ENCODE data around the gene GRAMD1B.
"Not testable (repeated sequence)": the region's sequence is repeated elsewhere in the genome, so short reads cannot be mapped to it uniquely, and the experiment has no call there.

The GRAMD1B gene

DNA sequence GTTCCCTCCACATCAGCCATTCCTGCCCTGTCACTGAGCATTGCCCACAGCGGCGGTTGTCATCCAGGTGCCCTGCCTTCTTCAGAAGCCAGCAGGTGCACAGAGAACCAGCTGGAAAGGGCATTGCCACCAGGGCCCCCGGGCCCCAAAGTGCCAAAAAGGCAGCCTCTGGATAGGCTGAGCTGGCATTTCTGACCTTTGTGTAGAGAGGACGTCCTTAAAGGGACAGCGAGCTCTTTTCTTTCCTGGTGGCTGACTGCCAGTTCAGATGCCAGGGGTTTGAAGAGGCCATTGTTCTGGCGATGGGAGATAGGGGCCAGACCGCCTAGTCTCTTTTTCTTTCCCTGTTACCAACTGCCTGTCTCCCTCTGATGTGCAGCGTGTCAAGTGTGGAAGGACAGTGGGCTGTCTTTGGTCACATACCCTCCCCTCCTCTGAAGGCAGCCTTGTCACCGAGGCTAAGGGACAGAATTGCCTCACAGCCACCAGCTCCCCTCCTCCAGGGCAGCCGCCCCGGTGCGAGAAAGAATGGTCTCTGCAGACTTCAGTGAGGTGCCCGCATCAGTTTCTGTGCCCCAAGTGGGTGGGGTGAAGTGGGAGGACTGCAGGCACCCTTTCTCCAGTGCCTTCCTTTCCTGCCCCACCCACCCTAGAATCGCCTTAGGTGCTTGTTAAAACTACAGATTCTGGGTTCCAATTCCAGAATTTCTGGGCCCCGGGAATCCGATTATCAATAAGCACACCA lies 114.7 kb downstream of the GRAMD1B start:
- no peak for DNase-seq

GRCh38 chr11:123545726-123546270 lies 115.7 kb downstream of the GRAMD1B start:
- DNase-seq, result no peak

DNA sequence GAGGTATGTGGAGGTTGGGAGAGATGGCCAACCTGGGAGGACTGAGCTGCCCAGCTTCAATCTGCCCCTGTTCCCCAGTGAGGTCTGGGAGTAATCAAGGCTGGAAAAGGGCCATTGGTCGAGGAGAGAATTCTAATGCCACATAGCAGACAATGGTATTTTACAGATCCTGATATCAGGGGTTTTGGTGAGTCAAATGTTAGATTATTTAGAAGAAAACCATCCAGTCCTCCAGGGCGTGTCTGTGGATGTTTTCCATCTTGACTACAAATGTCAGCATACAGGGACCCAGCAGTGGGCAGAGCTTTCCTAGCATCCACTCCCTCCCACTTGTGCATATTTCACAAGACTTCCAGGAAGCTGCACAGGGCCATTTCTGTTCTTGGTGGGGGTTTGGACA lies 116.4 kb downstream of the GRAMD1B start:
- no peak for DNase-seq

DNA sequence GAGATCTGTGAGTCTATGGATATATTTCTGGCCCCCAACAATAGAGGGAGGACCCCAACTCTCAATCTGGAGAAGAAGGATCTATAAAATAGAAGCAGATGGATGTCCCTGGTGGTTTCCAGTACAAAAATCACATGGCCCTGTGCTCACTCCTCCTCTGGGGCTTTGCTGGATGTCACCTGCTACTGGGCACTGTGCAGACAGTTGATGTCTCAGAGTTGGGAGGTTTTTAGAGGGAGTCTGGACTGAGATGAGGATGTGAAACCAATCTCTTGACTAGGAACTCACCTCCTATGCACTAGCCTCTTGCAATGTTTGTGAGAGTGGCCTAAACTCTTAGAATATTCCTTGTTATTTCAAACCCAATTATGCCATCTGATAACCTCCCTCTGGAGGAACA lies 117.1 kb downstream of the GRAMD1B start:
- no peak for DNase-seq

DNA sequence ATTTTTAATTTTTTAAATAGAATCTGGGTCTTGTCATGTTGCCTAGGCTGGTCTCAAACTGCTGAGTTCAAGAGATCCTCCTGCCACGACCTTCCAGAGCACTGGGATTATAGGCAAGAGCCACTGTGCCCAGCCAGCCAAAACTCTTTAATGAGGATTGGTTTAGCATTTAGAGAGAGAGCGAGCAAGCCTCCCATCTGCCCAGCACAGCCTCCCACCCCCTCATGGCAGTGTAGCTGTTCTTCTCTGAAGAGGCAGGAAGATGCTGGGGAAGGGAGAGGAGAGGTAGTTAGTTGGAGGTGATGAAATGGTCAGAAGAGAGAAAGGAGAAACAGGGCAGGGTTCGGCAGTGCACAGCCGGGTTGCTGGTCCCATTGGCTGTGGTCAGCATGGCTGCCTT lies 118.7 kb downstream of the GRAMD1B start:
- no peak for DNase-seq

GRCh38 chr11:123549926-123550917 lies 120.2 kb downstream of the GRAMD1B start:
- DNase-seq, result no peak

DNA sequence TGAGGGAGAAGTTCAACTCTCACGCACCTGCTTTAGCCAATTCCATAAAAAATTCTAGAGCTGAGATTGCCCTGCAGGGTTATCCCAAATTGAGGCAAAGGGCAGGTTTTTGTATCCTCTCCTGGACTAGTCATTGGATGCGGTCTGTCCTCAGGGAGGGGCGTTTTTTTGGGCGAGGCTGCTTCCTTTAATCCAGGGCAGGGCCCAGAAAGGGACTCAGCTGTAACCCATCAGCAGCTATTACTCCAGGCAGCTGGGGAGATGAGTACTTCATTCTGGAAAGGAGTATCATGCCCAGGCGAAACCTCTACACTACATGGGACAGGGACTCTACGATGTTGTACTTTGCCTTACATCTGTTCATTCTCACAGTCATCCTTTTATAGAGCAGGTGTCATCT lies 121.0 kb downstream of the GRAMD1B start:
- no peak for DNase-seq

DNA sequence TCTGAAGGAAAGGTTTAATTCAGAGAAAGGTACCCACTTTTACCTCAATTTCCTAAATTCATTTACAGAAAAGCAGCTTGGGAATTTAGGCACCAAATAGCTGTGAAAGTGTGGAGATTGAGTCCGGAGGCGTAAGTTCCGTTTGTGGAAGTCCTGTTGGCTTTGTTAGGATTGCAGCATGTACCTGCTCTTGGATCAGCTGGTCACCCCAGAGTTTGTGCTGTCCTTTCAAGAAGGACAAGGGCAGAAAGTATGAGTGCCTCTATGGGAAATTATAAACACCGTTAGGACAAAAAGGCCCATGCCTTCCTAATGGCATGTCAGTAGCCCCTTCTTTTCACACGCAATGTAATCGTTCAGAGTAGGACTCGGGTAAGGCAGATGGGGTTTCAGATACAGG lies 126.6 kb downstream of the GRAMD1B start:
- DNase-seq, result no peak

DNA sequence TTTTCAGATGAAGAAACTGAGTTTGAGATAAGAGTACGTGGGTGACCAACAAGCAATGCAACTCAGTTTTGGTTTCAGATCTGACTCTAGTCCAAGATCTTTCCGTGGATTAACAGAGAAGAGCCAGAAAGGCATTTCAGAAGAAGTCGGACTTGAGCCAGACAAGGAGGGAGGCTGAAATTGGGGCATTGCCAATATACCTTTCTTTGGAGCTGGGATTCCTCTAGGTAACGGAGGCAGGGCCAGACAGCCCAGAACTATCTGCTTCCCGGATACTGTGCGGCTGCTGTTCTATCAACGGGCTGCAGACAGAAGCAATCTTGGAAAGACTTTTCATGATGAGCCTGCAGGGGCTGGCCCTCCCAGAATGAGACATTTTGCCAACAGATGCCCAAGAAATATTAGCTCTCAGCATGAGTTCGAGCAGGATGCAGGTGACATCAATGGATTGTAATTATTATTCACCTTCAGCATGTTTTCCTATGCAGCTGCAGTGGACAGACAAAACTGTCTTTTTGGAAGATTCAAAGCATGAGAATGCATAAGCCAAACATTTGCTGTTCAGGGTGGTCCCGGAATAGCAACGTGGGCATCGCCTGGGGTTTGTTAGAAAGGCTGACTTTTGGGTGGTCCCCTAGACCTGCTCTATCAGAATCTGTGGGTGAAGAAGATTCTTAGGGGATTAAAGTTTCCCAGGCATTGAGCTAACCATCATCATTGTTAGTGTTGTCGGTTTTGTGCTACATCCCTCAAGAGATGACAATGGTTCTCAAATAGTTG lies 128.7 kb downstream of the GRAMD1B start:
- DNase-seq, result no peak

- DNase-seq, result no peak
These were observed 129.5 kb downstream of the GRAMD1B start for GRCh38 chr11:123559523-123559955.

- DNase-seq, result peak; percentile 43
These were observed 129.9 kb downstream of the GRAMD1B start for GRCh38 chr11:123560006-123560405.

DNA sequence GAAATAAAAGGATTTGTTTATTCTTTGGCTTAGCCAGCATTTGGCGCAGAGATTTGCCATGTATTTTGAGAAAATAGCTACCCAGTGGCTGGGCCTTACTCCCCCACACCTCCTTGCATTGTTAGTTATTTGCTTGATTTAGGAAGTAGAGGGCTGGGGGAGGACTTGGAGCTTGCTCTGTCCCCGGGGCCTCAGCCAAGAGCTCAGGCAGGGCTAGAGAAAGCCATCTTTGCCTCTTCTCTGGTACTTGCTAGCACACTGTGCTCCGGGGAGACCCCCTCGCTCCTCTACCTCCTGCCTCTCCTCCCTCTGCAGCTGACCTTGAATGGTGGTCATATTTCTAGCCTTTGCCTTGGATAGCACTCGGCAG lies 131.3 kb downstream of the GRAMD1B start:
- DNase-seq, result no peak

DNA sequence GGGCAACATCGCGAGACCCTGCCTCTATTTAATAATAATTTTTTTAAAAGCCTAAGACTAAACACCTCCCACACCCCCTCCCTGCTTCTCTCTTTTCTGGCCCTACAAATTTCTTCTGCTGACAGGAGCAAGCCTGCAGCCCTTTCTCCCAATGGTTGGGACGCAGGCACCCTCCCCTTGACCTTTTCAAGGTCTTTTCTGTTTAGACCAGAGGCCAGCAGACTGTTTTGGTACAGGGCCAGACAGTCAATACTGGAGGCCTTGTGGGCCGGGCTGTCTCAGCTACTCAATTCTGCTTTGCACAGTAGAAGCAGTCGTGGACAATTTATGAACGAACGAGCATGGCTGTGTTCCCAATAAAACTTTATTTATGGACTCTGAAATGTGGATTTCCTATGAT lies 132.1 kb downstream of the GRAMD1B start:
- DNase-seq, result no peak

DNA sequence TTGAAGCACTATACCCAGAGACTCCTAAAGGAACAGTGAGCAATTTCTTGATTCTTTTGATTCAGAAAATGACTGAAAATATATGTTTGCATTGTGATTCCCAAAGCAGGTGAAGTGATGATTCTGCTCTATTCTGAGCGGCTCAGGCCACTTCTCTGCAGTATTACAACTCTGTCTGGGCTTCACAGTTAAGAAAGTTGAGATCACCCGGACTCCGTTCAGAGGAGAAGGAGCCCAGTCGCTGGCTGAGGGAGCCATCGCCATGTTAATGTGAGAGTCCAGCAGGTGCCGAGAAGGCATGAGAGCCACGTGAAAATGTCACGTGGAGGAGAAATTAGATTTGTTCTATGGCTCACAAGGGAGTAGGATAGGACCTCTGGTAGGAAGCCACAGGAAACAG lies 132.8 kb downstream of the GRAMD1B start:
- no peak for DNase-seq

- no peak for DNase-seq
These were observed 134.2 kb downstream of the GRAMD1B start for GRCh38 chr11:123564221-123564620.

GRCh38 chr11:123566852-123567251 lies 136.8 kb downstream of the GRAMD1B start:
- no peak for DNase-seq

- no peak for DNase-seq
These were observed 137.4 kb downstream of the GRAMD1B start for GRCh38 chr11:123567466-123567865.

- no peak for DNase-seq
These were observed 138.3 kb downstream of the GRAMD1B start for GRCh38 chr11:123568367-123568870.

GRCh38 chr11:123569393-123569792 lies 139.3 kb downstream of the GRAMD1B start:
- no peak for DNase-seq

- DNase-seq, result no peak
These were observed 141.0 kb downstream of the GRAMD1B start for GRCh38 chr11:123570939-123571580.

- not testable (repeated sequence) for DNase-seq
These were observed 142.7 kb downstream of the GRAMD1B start for GRCh38 chr11:123572791-123573190.

DNA sequence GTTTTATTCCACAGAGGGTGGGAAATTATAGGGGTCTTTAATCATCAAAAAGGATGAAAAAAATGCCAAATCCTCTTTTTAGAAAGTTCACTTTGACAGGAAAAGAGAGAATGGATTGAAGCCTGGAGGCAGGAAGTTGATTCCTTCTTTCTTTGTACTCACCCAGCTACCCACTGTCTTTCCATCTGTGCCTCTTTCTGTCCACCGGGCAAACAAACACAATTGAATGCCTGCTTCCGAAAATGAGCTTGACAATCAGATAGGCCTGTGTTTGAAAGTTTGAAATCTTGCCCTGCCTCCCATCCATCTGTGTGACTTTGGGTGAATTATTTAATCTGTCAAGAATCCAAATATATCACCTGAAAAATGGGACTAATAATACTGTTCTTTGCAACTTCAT lies 143.2 kb downstream of the GRAMD1B start:
- DNase-seq, result no peak
